H1 (cell line): ENCODE measurements around the gene CASP9. TPM values are rescaled to one million over a fixed set of nuclear protein-coding genes. Genes with fewer than 3 reads are reported as not detected.

Experiments
- ASH2L ChIP-seq: fragments of 200-600, 300-600 bp; sonication (generic); IDR thresholded peaks from one replicate; pipeline ENCODE4 v1.7.1; 2017; ENCODE audit warnings: low read length
- CHD7 ChIP-seq: fragments of 300-600 bp; sonication (generic); IDR thresholded peaks from 2 replicates; pipeline ENCODE4 v1.7.1; 2012; ENCODE audit warnings: low read length, moderate library complexity, mild to moderate bottlenecking, inconsistent platforms; ENCODE audit not compliant: insufficient replicate concordance
- E2F6 ChIP-seq: IDR thresholded peaks from 2 replicates; pipeline ENCODE4 v1.6.1; 2012; ENCODE audit warnings: inconsistent platforms
- FOSL1 ChIP-seq: IDR thresholded peaks from 2 replicates; pipeline ENCODE4 v1.6.1; 2011; ENCODE audit warnings: mild to moderate bottlenecking, low read depth, low read length, moderate library complexity; ENCODE audit not compliant: insufficient read depth
- HDAC2 ChIP-seq, 2 experiments: fragments of 300-600 bp in 1 of 2; sonication (generic) in 1 of 2; IDR thresholded peaks; 2 replicates each; pipeline ENCODE4 v1.6.1; 2011 to 2012; ENCODE audit warnings: low read depth in 2 of 2, low read length in 2 of 2, mild to moderate bottlenecking in 2 of 2, moderate library complexity in 2 of 2, borderline replicate concordance in 1 of 2, inconsistent platforms in 1 of 2
- HDAC6 ChIP-seq: IDR thresholded peaks from one replicate; pipeline ENCODE4 v1.7.1; 2012; ENCODE audit warnings: low read depth, mild to moderate bottlenecking, inconsistent platforms, low read length, moderate library complexity
- SUZ12 ChIP-seq: fragments of 200-600 bp; sonication (generic); IDR thresholded peaks from 2 replicates; pipeline ENCODE4 v1.6.1; 2012; ENCODE audit warnings: mild to moderate bottlenecking, inconsistent platforms, low read length, moderate library complexity, mixed read lengths
- polyA plus RNA-seq, 7 experiments: library from polyadenylated mRNA; depleted of rRNA in 3 of 7; stranded (reverse) in 5 of 7; unstranded in 2 of 7; fragments of >200 nt in 5 of 7; fragments of 200-250 nt in 2 of 7; gene quantifications; 1 replicate in 5 of 7; 2 replicates in 1 of 7; 4 replicates in 1 of 7; pipeline versions ENCODE4 v1.2.1 to v1.2.3, GENCODE V29; 2011 to 2013; ENCODE audit warnings: missing spikeins in 2 of 7, mixed read lengths in 2 of 7
- total RNA-seq: library from RNA; stranded (reverse); fragmentation: NEBNext Ultra II Directional; extraction: Animal tissue kit (Norgen Biotek cat#: 25700); gene quantifications from 2 replicates; pipeline ENCODE4 v1.2.1, GENCODE V29; 2021

Gene CASP9
- total and polyA plus RNA-seq, 2 of the 8 experiments (the other 6 are each of a cell fraction or from before 2014, with no cell fraction given), result 14.8 to 36.3 TPM

- TF ChIP-seq CHD7 (no peak), E2F6 (no peak), ASH2L (no peak), HDAC2 (IDR thresholded peaks at IDR 0.05; ENCODE audit: borderline replicate concordance in 1 of 2, low read depth in 2 of 2, low read length in 2 of 2) (no peak), SUZ12 (no peak), FOSL1 (no peak), HDAC6 (no peak)
These were observed 23.5 kb downstream of the CASP9 start (continued) for GRCh38 chr1:15500184-15501178.
